GM12878 (cell line): ENCODE data around the gene TSLP. TPM values are rescaled to one million over a fixed set of nuclear protein-coding genes. Genes with fewer than 3 reads are reported as not detected.

Experiments used
- ATAC-seq: fragments of 200-7000 bp; cut with Tn5 transposase; 3 replicates; pipeline ENCODE4 v1.9.1; 2020; ENCODE audit warnings: mild to moderate bottlenecking, moderate library complexity
- BruUV-seq: library from RNA; stranded (reverse); fragments of 400-500 nt; replicated peaks from 2 replicates; lab custom pipeline; 2021; lab: Mats Ljungman, UMichigan
- CTCF ChIA-PET: fragments of 300-600 bp; sonication (Branson Sonifier 250); formaldehyde crosslinking; extraction: SDS; loops from one replicate; lab custom pipeline; 2021; ENCODE audit warnings: inconsistent platforms; lab: Yijun Ruan, JAX
- POLR2A ChIA-PET: fragments of 350-600 bp; formaldehyde crosslinking; extraction: SDS; loops from one replicate; lab custom pipeline; 2021; ENCODE audit warnings: inconsistent platforms; lab: Charles Lee
- RAD21 ChIA-PET: fragments of 300-600 bp; sonication (Branson Sonifier 250); formaldehyde crosslinking; loops from one replicate; lab custom pipeline; 2023; ENCODE audit warnings: antibody characterized with exemption; ENCODE audit not compliant: unreplicated experiment; lab: Charles Lee
- SMC1A ChIA-PET: fragments of 300-600 bp; sonication (Branson Sonifier 250); formaldehyde crosslinking; loops from one replicate; lab custom pipeline; 2023; ENCODE audit not compliant: unreplicated experiment, uncharacterized antibody; lab: Charles Lee
- DNase-seq: peaks from one replicate; pipeline ENCODE4 v3.0.0-alpha.2; 2011; ENCODE audit warnings: low read depth, low spot score
- FAIRE-seq: peaks from 3 replicates; lab custom pipeline; 2011; peaks lifted over from hg19 to GRCh38; lab: Jason Lieb, UNC
- H2AFZ ChIP-seq: 2 replicates; pipeline ENCODE4 v1.6.0; 2011; ENCODE audit warnings: low read depth, low read length, control low read depth; ENCODE audit not compliant: control insufficient read depth
- H3K27ac ChIP-seq: 2 replicates; pipeline ENCODE4 v1.5.1; 2011; ENCODE audit warnings: control low read depth; ENCODE audit not compliant: control insufficient read depth, insufficient read depth
- H3K27me3 ChIP-seq, 2 experiments: replicated peaks in 1 of 2; 2 replicates each; pipeline versions ENCODE4 v1.6.0 to v1.6.1; 2011; ENCODE audit warnings: low read length in 1 of 2; ENCODE audit not compliant: control insufficient read depth in 2 of 2, insufficient read depth in 2 of 2
- H3K36me3 ChIP-seq, 2 experiments: 2 replicates each; pipeline ENCODE4 v1.5.1; 2011; ENCODE audit warnings: low read length in 1 of 2; ENCODE audit not compliant: control insufficient read depth in 2 of 2, insufficient read depth in 2 of 2
- H3K4me1 ChIP-seq: 2 replicates; pipeline ENCODE4 v1.6.1; 2011; ENCODE audit warnings: mild to moderate bottlenecking, low read length, moderate library complexity, mixed read lengths; ENCODE audit not compliant: control insufficient read depth, insufficient read depth
- H3K4me2 ChIP-seq: 2 replicates; pipeline ENCODE4 v1.6.0; 2011; ENCODE audit warnings: control low read depth; ENCODE audit not compliant: control insufficient read depth, insufficient read depth
- H3K4me3 ChIP-seq: fragments of 200-600 bp; sonication (generic); 2 replicates; pipeline ENCODE4 v1.5.1; 2016
- H3K79me2 ChIP-seq: 2 replicates; pipeline ENCODE4 v1.6.0; 2011; ENCODE audit warnings: low read length; ENCODE audit not compliant: control insufficient read depth, insufficient read depth
- H3K9ac ChIP-seq: 2 replicates; pipeline ENCODE4 v1.8.0; 2011; ENCODE audit warnings: low read length, control low read depth, mixed read lengths; ENCODE audit not compliant: control insufficient read depth, insufficient read depth
- H3K9me3 ChIP-seq: replicated peaks from 3 replicates; pipeline ENCODE4 v1.5.1; 2011; ENCODE audit warnings: mild to moderate bottlenecking, low read length; ENCODE audit not compliant: control insufficient read depth, insufficient read depth
- H4K20me1 ChIP-seq: 2 replicates; pipeline ENCODE4 v1.6.0; 2011; ENCODE audit not compliant: control insufficient read depth, insufficient read depth
- RAD21 ChIP-seq: IDR thresholded peaks from 2 replicates; pipeline ENCODE4 v1.6.1; 2011; ENCODE audit warnings: mild to moderate bottlenecking, low read depth, low read length, moderate library complexity; ENCODE audit not compliant: insufficient read depth
- SMC3 ChIP-seq: IDR thresholded peaks from 2 replicates; pipeline ENCODE4 v1.6.1; 2011; ENCODE audit warnings: low read length, improper control_type of control experiment, borderline replicate concordance
- WGBS: methylation state at CpG from one replicate; pipeline ENCODE4 v1.1.6; 2016; ENCODE audit warnings: low lambda C conversion rate; ENCODE audit not compliant: insufficient replicate concordance, insufficient coverage; ENCODE audit errors: missing lambda C conversion rate; 5-methylcytosine and 5-hydroxymethylcytosine counted together
- in situ Hi-C: fragments of 300-500 bp; cut with MboI; formaldehyde crosslinking; loops from 9 replicates; pipeline ENCODE4 v1.14.3; 2018; ENCODE audit warnings: mixed read lengths
- intact Hi-C: fragments of 100-400 bp; cut with micrococcal nuclease; formaldehyde crosslinking; loops from one replicate; pipeline ENCODE4 v1.14.2; 2022; ENCODE audit not compliant: unreplicated experiment
- polyA plus RNA-seq, 11 experiments: library from polyadenylated mRNA; depleted of rRNA in 4 of 11; unstranded in 6 of 11; stranded (reverse) in 5 of 11; fragments of >200 nt; fragmentation: Nextera tagmentation in 4 of 11; fragmentation: Illumina TruSeq in 1 of 11; extraction: Ambion mirVana in 4 of 11; extraction: Trizol in 1 of 11; gene quantifications; 1 replicate in 1 of 11; 2 replicates in 10 of 11; pipeline versions ENCODE4 v1.2.1 to v1.2.3, GENCODE V29; 2011 to 2016; ENCODE audit warnings: inconsistent platforms in 2 of 11, missing spikeins in 2 of 11, low read depth in 1 of 11
- total RNA-seq, 4 experiments: library from RNA; depleted of rRNA in 3 of 4; stranded (reverse); fragments of >200 nt in 3 of 4; fragmentation: Illumina TruSeq in 1 of 4; extraction: Trizol in 1 of 4; gene quantifications; 2 replicates each; pipeline versions ENCODE4 v1.2.1 to v1.2.3, GENCODE V29; 2013 to 2021
- TF ChIP-seq, protein P1 (sequence below), 3 experiments: IDR thresholded peaks in 2 of 3; conservative IDR thresholded peaks in 1 of 3; 2 replicates each; pipeline ENCODE4 v1.5.1; 2011; ENCODE audit warnings: low read depth in 3 of 3, low read length in 3 of 3, mild to moderate bottlenecking in 3 of 3, control low read depth in 2 of 3, moderate library complexity in 2 of 3, inconsistent platforms in 1 of 3, mixed read lengths in 1 of 3; ENCODE audit not compliant: control insufficient read depth in 2 of 3, insufficient read depth in 1 of 3; ENCODE audit errors: extremely low read depth in 1 of 3
- TF ChIP-seq, protein P2 (sequence below): IDR thresholded peaks from 2 replicates; pipeline ENCODE4 v1.6.1; 2012; ENCODE audit warnings: improper control_type of control experiment, low read depth, low read length; ENCODE audit not compliant: insufficient replicate concordance

The TSLP gene
- total and polyA plus RNA-seq, 10 of the 15 experiments (the other 5 are each of a cell fraction or from before 2014, with no cell fraction given), result 0.05 to 0.32 TPM; not detected in 8

DNA sequence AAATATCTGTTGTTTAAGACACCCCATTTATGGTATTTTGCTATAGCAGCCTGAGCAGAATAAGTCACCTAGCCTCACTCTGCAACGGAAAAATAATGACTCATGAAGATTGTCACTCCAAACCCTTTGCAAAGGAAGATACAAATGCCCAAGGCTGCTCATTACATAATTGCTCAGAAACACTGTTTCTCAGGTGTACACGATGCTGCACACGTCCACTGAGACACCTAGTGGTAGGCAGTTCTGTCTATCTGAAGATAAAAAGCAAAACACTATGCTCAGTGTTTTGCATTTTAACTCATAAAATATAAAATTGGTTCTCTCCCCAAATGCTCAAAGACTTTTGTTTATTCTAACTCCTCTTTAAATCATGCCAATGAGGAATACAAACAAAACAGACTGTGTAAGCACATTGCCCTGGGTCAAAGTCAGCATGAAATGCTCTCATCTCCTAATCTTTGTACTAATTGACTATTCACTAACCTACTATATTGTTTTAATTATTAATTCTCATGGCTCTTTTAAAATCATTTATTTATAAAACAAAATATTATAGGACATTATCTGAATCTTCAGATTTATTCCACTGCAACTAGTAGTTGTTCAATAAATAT lies 7.7 kb upstream of the TSLP start:
- no peaks in the 10 kb centered on the region for H3K36me3 ChIP-seq
- TF ChIP-seq, protein P1, sequence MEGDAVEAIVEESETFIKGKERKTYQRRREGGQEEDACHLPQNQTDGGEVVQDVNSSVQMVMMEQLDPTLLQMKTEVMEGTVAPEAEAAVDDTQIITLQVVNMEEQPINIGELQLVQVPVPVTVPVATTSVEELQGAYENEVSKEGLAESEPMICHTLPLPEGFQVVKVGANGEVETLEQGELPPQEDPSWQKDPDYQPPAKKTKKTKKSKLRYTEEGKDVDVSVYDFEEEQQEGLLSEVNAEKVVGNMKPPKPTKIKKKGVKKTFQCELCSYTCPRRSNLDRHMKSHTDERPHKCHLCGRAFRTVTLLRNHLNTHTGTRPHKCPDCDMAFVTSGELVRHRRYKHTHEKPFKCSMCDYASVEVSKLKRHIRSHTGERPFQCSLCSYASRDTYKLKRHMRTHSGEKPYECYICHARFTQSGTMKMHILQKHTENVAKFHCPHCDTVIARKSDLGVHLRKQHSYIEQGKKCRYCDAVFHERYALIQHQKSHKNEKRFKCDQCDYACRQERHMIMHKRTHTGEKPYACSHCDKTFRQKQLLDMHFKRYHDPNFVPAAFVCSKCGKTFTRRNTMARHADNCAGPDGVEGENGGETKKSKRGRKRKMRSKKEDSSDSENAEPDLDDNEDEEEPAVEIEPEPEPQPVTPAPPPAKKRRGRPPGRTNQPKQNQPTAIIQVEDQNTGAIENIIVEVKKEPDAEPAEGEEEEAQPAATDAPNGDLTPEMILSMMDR (IDR thresholded peaks at IDR 0.05 in 2 of 3, conservative IDR thresholded peaks at IDR 0.05 in 1 of 3; ENCODE audit: control insufficient read depth in 2 of 3, extremely low read depth in 1 of 3, insufficient read depth in 1 of 3, low read depth in 3 of 3, low read length in 3 of 3), result peak; percentile 52 to 53 (median 53)
- TF ChIP-seq, protein P2, sequence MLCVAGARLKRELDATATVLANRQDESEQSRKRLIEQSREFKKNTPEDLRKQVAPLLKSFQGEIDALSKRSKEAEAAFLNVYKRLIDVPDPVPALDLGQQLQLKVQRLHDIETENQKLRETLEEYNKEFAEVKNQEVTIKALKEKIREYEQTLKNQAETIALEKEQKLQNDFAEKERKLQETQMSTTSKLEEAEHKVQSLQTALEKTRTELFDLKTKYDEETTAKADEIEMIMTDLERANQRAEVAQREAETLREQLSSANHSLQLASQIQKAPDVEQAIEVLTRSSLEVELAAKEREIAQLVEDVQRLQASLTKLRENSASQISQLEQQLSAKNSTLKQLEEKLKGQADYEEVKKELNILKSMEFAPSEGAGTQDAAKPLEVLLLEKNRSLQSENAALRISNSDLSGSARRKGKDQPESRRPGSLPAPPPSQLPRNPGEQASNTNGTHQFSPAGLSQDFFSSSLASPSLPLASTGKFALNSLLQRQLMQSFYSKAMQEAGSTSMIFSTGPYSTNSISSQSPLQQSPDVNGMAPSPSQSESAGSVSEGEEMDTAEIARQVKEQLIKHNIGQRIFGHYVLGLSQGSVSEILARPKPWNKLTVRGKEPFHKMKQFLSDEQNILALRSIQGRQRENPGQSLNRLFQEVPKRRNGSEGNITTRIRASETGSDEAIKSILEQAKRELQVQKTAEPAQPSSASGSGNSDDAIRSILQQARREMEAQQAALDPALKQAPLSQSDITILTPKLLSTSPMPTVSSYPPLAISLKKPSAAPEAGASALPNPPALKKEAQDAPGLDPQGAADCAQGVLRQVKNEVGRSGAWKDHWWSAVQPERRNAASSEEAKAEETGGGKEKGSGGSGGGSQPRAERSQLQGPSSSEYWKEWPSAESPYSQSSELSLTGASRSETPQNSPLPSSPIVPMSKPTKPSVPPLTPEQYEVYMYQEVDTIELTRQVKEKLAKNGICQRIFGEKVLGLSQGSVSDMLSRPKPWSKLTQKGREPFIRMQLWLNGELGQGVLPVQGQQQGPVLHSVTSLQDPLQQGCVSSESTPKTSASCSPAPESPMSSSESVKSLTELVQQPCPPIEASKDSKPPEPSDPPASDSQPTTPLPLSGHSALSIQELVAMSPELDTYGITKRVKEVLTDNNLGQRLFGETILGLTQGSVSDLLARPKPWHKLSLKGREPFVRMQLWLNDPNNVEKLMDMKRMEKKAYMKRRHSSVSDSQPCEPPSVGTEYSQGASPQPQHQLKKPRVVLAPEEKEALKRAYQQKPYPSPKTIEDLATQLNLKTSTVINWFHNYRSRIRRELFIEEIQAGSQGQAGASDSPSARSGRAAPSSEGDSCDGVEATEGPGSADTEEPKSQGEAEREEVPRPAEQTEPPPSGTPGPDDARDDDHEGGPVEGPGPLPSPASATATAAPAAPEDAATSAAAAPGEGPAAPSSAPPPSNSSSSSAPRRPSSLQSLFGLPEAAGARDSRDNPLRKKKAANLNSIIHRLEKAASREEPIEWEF, result no peak
- peak; percentile 61 for TF ChIP-seq RAD21
- TF ChIP-seq SMC3, result peak; percentile 68; the same call in 1 of the 2 replicates
- CTCF ChIA-PET, result interaction anchor here (0.9 to 1.0 kb wide), 2 partner anchors 306 to 310 kb away, joined by 3 to 4 read pairs; no protein-coding TSS in a partner anchor

More for the DNA sequence above, 7.7 kb upstream of the TSLP start:
- Histone ChIP-seq H3K79me2 (no peaks in the 10 kb centered on the region), H2AFZ (no peak overlapping the region), H3K27ac (no peak overlapping the region), H3K9me3 (no peaks in the 10 kb centered on the region), H4K20me1 (no peaks in the 10 kb centered on the region), H3K4me3 (no peak overlapping the region), H3K9ac (no peak overlapping the region), H3K27me3 (peaks cover 2 to 3% of the 10 kb centered on the region in 2 experiments; a peak in 3 of 4 replicates), H3K4me1 (no peaks in the 10 kb centered on the region), H3K4me2 (no peak overlapping the region)
- 7% methylated on average over 3 of the region's 3 CpGs for WGBS
- ATAC-seq (peak; percentile 83), DNase-seq (no peak), FAIRE-seq (peak; percentile 66)
- no TSS peak for BruUV-seq
- in situ Hi-C loops (loop anchor here (10.0 kb wide), 1 partner anchor 309 kb away; no protein-coding TSS in a partner anchor), intact Hi-C loops (loop anchor here (1.0 kb wide), 1 partner anchor 307 kb away; no protein-coding TSS in a partner anchor)
- ChIA-PET POLR2A (no interaction called here), SMC1A (interaction anchor here (1.1 kb wide), 2 partner anchors 10 to 307 kb away, joined by 3 read pairs; no protein-coding TSS in a partner anchor), RAD21 (no interaction called here)
